Subcutaneous adipose tissue (tissue), 4 donors: Measurements from ENCODE around the gene DIAPH2. TPM values are rescaled to one million over a fixed set of nuclear protein-coding genes. Genes with fewer than 3 reads are reported as not detected.

Source experiments
- CTCF ChIP-seq: fragments of 450-650 bp; IDR thresholded peaks from one replicate; pipeline ENCODE4 v1.5.1; 2016; ENCODE audit warnings: low read depth, mild to moderate bottlenecking, control low read depth, antibody characterized with exemption, moderate library complexity
- total RNA-seq, 4 donors: library from RNA; depleted of rRNA; stranded (reverse); fragments of >200 nt; gene quantifications; one replicate each; pipeline ENCODE4 v1.1.0, GENCODE V29; 2016

DIAPH2 gene
- total RNA-seq, 4 donors from 2014 or later, result 45.0 to 84.6 (median 54.2) TPM

- no peak for TF ChIP-seq CTCF
Observed at GRCh38 chrX:96770315-96770714, 85.7 kb downstream of the DIAPH2 start.

- TF ChIP-seq CTCF, result no peak
Observed at GRCh38 chrX:96771486-96771885, 86.8 kb downstream of the DIAPH2 start.

- no peak for TF ChIP-seq CTCF
Observed at GRCh38 chrX:96774116-96774515, 89.5 kb downstream of the DIAPH2 start.

- no peak for TF ChIP-seq CTCF
Observed at GRCh38 chrX:96776966-96777365, 92.3 kb downstream of the DIAPH2 start.

GRCh38 chrX:96791559-96791958 is 106.9 kb downstream of the DIAPH2 start:
- TF ChIP-seq CTCF, result no peak

- no peak for TF ChIP-seq CTCF
Observed at GRCh38 chrX:96792047-96792446, 107.4 kb downstream of the DIAPH2 start.

GRCh38 chrX:96798982-96799381 is 114.3 kb downstream of the DIAPH2 start:
- TF ChIP-seq CTCF, result no peak
